Measurements from ENCODE around the gene MYLIP. TPM values are rescaled to one million over a fixed set of nuclear protein-coding genes. Genes with fewer than 3 reads are reported as not detected.

Gene MYLIP
- total and polyA plus RNA-seq, 2 of the 4 experiments (the other 2 are of a cell fraction), result 1.8 to 3.2 TPM

- Histone ChIP-seq H3K27me3 (ENCODE audit: control insufficient read depth, insufficient read depth, low read length) (peaks cover 7% of the 10 kb centered on the region), H4K91ac (ENCODE audit: insufficient read depth, low read depth, low read length) (no peak overlapping the region), H2AK5ac (ENCODE audit: low read depth, low read length) (no peak overlapping the region), H3K56ac (ENCODE audit: extremely low read depth, insufficient read depth, low read length) (no peak overlapping the region), H3K4me1 (ENCODE audit: control insufficient read depth, insufficient read depth, low read length) (no peaks in the 10 kb centered on the region), H3K9me3 (ENCODE audit: control insufficient read depth, insufficient read depth, low read length) (peaks cover 4% of the 10 kb centered on the region; the same call in 1 of the 2 replicates), H4K5ac (ENCODE audit: low read depth, low read length) (no peak overlapping the region), H3K4ac (ENCODE audit: low read depth, low read length) (no peak overlapping the region), H4K8ac (ENCODE audit: low read depth in 2 of 2, low read length in 2 of 2) (no peak overlapping the region), H3K27ac (ENCODE audit: insufficient read depth, low read length) (no peak overlapping the region), H3K4me2 (ENCODE audit: low read depth, low read length) (no peak overlapping the region), H2BK20ac (ENCODE audit: low read depth, low read length) (no peak overlapping the region), H3K9me1 (ENCODE audit: insufficient read depth, low read length) (no peaks in the 10 kb centered on the region), H3K14ac (replicated peaks; ENCODE audit: low read depth, low read length) (no peak overlapping the region), H3K9ac (ENCODE audit: low read depth, low read length) (no peak overlapping the region), H3K18ac (ENCODE audit: low read depth, low read length) (no peak overlapping the region), H3K36me3 (ENCODE audit: control insufficient read depth, insufficient read depth, low read length) (peaks cover 1% of the 10 kb centered on the region), H2BK15ac (ENCODE audit: low read depth, low read length) (no peak overlapping the region), H3K23ac (ENCODE audit: low read depth, low read length) (no peak overlapping the region), H2BK120ac (ENCODE audit: low read depth, low read length) (no peak overlapping the region), H2AK9ac (replicated peaks; ENCODE audit: low read depth, low read length, poor library complexity) (no peak overlapping the region), H2BK5ac (ENCODE audit: low read depth, low read length, poor library complexity, severe bottlenecking) (no peak overlapping the region), H3K79me1 (ENCODE audit: low read depth in 1 of 2, low read length in 2 of 2) (no peaks in the 10 kb centered on the region), H4K20me1 (ENCODE audit: insufficient read depth, low read length) (no peaks in the 10 kb centered on the region), H2AFZ (replicated peaks; ENCODE audit: low read length, poor library complexity) (no peak overlapping the region), H3K4me3 (ENCODE audit: insufficient read depth, low read depth, low read length) (no peak overlapping the region)
- POLR2A ChIA-PET (ENCODE audit: unreplicated experiment), result no interaction called here
- BruUV-seq (replicated peaks), result no TSS peak
- ATAC-seq (ENCODE audit: low read depth) (no peak), DNase-seq (no peak)
- CTCF ChIA-PET, result interaction anchor here (0.8 to 1.1 kb wide), 2 partner anchors 22 to 24 kb away, joined by 3 read pairs; partner anchors contain the start of gene MYLIP
- WGBS, 2 experiments (ENCODE audit: extremely low coverage in 2 of 2, insufficient read length in 1 of 2), result no CpG with 5 or more reads among the region's 9 CpGs
- no peak for TF ChIP-seq MXI1 (IDR thresholded peaks at IDR 0.05; ENCODE audit: borderline replicate concordance, low read depth, low read length)
- no peak for TF ChIP-seq SMC3 (IDR thresholded peaks at IDR 0.05; ENCODE audit: low read depth, low read length)
- no peak for TF ChIP-seq RAD21 (IDR thresholded peaks at IDR 0.05; ENCODE audit: low read length)
- no peak for TF ChIP-seq POLR2A (IDR thresholded peaks at IDR 0.05; ENCODE audit: low read depth, low read length)
- TF ChIP-seq RFX5 (IDR thresholded peaks at IDR 0.05; ENCODE audit: low read depth, low read length), result no peak
- TF ChIP-seq CTCF (conservative IDR thresholded peaks at IDR 0.05; ENCODE audit: low read depth, low read length), result no peak
- TF ChIP-seq, protein P1, sequence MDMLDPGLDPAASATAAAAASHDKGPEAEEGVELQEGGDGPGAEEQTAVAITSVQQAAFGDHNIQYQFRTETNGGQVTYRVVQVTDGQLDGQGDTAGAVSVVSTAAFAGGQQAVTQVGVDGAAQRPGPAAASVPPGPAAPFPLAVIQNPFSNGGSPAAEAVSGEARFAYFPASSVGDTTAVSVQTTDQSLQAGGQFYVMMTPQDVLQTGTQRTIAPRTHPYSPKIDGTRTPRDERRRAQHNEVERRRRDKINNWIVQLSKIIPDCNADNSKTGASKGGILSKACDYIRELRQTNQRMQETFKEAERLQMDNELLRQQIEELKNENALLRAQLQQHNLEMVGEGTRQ (IDR thresholded peaks at IDR 0.05; ENCODE audit: low read depth, low read length), result no peak
- TF ChIP-seq CEBPB (IDR thresholded peaks at IDR 0.05; ENCODE audit: low read depth, low read length), result no peak
- TF ChIP-seq ELK1 (IDR thresholded peaks at IDR 0.05; ENCODE audit: borderline replicate concordance, low read depth, low read length), result no peak
- no peak for TF ChIP-seq MAFK (IDR thresholded peaks at IDR 0.05; ENCODE audit: low read depth, low read length)
- intact Hi-C loops (cut with micrococcal nuclease), result no loop called here
- dilution Hi-C loops (cut with HindIII; ENCODE audit: low sequenced_read_pairs, unreplicated experiment), result no loop called here
- in situ Hi-C loops (cut with MboI; ENCODE audit: low sequenced_read_pairs), result no loop called here
Measured at GRCh38 chr6:16153211-16153820, 24.4 kb downstream of the MYLIP start.
